Prostate gland (tissue), 2 donors: ENCODE measurements around the gene LCORL.
"Not testable (repeated sequence)": the region's sequence is repeated elsewhere in the genome, so short reads cannot be mapped to it uniquely, and the experiment has no call there.

Experiments used
- CTCF ChIP-seq, 4 experiments: fragments of 200-600 bp in 2 of 4; fragments of 450-650 bp in 2 of 4; sonication (generic) in 2 of 4; IDR thresholded peaks; 1 replicate in 3 of 4; 2 replicates in 1 of 4; pipeline ENCODE4 v1.5.1; 2016 to 2019; ENCODE audit warnings: antibody characterized with exemption in 4 of 4, mild to moderate bottlenecking in 2 of 4, moderate library complexity in 2 of 4
- POLR2AphosphoS5 ChIP-seq: sonication (generic); formaldehyde crosslinking; IDR thresholded peaks from one replicate; pipeline ENCODE4 v1.6.1; 2017; ENCODE audit warnings: antibody characterized with exemption

- TF ChIP-seq POLR2AphosphoS5; CTCF (IDR thresholded peaks at IDR 0.05): not testable (repeated sequence)
Measured at GRCh38 chr4:18036369-18036768, 14.8 kb upstream of the LCORL start.
